ENCODE measurements around the gene LMX1B.
"Not testable (repeated sequence)": the region's sequence is repeated elsewhere in the genome, so short reads cannot be mapped to it uniquely, and the experiment has no call there.

LMX1B gene

DNA sequence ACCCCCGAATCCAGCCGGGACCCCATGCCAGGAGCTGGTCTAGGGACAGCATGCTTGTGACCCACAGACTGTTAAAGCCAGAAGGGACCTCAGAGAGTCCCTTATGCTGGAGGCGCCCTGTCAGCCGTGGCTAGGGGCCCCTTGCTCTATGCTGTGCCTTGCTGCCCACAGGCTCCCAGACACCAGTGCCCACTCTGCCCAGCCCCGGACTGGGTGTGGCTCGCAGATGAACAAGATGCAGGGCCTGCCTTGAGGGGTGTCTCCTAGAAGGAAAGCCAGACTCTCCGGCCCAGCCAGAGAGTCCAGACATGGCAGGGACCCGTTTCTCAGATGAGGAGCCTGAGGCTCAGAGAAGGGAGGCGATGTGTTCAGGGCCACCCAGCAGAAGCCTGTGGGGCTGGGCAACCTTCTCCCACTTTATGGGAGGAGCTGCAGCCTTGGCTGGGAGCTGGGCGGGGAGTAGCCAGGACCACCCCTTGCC lies 85.7 kb downstream of the LMX1B start:
- no peak for DNase-seq

DNA sequence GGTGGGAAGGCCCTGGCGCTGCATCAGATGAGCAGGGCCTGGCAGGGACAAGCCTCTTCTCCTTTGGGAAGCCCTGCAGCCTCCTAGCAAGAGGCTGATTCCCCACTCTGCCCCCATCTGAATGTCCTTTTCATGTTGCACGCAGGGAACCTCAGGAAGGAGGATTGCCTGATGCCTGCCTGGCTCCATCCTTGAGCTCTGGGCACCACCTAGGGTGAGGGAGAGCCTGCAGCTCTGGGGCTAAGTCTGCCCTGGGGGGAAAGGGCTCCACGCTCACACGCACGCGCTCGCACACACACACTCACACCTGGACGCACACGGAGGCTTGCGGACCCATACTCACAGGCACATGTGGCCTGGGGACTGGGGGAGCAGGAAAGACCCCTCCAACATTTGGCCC lies 86.6 kb downstream of the LMX1B start:
- no peak for DNase-seq

DNA sequence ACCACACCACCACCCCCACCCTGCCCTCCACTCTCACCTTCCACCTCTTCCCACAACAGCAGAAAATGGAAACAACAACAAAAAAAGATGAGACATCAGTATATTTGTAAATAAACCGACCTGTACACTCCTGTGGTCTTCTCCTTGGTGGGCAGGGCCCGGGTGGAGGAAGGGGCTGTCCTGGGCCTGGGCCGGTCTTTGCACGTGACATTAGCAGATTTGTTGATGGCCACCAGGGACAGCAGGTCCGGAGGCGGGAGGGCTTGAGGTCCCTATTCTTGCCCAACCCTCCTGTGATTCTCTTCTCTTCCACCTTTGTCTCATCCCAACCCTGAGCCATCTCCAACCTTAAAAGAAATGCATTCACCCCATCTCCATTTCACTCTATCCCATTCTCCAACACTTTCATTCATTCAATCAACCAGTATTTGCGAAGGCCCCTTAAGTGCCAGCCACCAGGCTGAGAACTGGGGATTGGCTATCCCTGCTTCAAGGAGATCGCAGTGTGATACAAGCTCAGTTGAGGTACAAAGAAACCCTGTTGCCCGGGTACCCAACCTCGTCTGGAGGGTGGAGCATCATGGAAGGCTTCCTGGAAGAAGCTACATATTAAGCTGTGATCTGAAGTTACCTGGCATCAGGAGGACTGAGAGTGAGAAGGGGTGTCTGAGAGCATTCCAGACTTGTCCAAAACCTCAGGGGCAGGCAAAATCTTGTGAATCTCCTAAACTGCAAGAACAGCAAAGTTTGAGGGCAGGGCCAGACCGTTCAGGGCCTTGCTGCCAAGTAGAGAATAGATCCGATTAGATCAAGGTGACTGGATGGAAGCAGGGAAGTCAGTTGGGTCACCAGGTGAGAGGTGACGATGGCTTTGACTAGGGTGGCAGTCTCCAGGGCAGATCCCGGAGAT lies 87.4 kb downstream of the LMX1B start:
- no peak for DNase-seq

DNA sequence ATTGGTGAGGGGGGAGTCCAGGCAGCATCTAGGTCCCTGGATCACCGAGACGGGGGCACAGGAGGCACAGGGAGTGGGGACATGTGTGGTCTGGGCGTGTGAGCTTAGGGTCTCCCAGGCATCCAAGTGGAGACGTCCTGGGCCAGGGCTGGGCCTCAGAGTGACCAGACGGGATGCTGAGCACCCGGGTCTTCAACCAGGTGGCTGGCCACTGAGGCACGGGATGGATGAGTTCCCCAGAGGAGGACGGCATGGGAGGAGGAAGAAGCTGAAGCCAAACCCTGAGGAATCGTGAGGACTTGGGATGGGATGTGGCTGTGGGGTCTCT lies 88.0 kb downstream of the LMX1B start:
- DNase-seq = no peak

DNA sequence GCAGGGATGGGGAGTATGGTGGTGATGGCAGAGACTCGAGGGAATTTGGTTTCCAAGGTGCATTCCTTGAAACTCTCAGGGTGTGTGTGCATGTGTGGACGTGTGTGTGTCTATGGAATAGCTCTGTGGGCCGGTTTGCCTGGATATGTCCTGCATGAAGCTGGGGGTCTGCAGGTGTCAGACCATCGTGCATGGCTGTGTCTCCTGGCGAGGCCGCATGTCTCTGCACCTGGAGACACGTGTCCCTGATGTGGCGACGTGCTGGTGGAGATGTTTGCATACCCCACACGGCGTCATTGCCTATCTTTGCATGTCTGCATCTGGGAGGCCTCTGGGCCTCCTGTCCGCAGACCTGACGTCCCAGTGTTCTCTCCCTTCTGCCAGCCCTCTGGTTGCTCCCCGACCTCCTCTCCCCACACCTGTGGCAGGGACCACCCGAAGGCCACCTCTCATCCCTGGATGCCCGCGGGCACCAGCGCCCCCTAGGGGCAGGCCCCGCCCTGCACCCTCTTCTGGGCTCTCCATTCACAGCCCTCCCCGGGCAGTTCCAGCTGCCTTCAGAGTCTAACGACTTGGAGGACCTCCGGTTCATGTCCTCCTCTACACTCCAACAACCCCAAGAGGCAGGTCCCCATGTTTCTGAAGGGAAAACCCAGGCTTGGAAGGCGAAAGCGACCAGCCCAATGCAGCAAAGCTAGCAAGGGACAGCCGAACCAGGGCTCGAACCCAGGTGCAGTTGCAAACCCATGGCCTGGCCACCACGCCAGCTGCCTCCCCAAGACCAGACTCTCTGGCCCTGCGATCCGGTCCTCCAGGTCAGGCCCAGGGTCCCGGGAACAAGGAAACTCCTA lies 88.6 kb downstream of the LMX1B start:
- no peak for DNase-seq

DNA sequence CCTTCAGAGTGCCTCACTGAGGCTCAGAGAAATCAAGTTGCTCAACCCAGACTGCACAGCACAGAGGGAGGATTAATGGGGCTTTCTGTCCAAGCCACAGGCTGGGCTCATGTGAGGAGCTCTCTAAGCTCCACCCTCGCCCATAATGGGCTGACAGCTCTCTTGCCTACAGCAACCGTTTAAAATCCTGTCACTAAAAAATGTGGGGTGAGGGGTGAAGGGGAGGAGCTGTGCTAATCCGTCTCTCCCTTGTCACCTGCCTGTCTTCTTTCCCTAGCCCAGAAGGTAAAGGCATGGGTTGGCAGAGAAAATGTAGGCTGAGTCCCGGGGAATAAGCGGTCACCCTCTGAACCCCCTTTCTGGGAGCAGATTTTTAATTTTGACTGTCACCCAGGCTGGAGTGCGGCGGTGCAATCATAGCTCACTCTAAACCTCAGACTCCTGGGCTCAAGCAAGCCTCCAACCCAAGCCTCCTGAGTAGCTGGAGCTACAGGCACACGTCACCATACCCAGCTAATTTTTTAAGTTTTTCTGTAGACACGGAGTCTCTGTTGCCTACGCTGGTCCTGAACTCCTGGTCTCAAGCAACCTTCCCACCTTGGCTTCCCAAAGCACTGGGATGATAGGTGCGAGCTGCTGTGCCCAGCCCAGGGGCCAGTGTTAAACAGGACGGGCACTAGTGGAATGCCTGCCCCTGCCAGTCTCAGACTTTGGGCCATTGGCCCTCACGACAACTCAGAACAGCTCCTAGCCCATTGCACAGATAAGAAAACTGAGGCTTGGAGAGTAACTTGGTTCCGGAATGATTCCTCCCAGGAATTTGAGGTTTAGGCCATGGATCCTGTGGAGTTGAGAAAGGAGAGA lies 89.5 kb downstream of the LMX1B start:
- no peak for DNase-seq

DNA sequence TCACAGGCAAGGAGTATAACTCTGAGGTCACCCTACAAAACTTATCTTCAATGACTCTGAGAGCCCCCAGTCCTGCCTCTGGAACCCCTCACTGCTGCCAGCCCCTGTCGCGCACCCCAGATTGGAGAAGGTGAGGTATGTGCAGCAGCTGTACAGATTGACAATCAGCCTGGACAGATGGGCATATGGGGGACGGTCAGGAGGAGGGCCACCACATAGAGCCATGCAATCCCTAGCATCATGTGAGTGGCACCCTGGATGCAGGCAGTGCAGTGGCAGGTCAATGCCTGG lies 90.1 kb downstream of the LMX1B start:
- no peak for DNase-seq

DNA sequence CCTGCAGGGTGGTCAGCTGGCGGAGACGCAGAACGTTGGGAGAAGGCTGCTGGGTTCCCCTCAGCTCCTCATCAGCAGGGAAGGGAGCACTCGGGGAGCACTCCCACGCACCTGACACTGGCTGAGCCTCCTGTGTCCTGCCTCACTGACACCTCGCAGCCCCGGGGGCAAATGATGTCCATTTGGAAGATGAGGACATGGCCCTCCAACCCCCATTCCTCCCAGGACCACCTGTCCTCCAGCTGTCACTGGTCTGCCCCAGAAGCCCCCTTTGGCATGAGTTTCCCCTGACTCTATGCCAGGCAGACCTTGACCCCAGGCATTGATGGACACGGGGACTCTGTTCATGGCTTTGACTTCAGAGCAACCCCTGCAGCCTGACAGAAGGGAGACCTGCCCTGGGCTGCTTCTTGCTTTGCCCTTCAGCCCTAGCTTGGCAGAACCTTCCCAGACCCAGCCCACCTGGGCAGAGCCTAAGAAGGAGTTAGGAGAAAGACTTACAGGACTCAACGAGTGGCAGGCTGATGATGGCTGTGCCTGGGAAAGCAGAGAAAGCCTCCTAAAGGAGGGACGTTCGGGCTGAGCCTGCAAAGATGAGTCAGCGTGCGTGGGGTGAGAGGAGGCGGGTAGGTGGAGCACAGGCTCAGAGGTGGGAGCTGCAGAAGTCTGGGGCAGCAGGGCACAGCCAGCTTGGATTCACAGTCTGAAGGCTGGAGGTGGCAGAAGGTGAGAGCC lies 90.6 kb downstream of the LMX1B start:
- peak; percentile 56 for DNase-seq

DNA sequence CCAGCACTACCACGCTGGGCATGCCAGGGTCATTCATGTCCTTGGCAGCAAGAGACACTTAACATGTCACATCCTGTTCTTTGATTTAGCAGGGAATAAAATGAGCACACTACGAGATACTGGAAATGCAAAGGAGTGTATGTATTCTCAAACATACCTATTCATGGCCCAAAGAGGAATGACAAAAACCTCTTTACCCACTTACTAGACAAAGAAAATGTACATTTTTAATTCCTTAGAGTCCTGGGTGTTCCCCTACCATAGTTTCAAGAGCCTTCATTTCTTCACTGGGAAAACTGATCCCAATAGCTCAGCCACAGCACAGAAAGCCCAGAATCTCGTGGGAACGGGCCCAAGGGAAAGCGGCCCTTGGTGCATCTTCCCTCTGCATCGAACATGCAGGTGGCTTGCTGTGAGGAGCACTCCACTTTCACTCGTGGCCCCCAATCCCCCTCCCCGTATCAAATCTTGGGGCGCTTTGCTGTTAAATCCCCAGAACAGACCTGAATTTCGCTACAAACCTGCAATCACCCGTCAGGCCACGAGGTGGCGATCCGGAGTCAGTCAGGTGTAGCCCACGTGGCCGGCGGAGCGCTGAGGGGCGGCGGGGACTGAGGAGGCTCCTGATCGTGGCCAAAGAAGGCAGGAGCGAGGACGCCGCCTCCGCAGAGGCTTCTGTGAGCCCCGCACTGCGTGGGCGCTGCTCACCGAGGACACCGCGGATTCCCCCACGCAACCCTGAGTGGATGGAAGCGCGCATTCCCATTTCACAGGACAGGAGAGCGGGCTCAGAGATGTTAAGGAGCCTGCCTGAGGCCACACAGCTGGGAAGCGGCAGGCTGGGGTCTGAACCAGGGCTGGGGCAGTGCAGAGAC lies 91.4 kb downstream of the LMX1B start:
- peak; percentile 29 for DNase-seq

DNA sequence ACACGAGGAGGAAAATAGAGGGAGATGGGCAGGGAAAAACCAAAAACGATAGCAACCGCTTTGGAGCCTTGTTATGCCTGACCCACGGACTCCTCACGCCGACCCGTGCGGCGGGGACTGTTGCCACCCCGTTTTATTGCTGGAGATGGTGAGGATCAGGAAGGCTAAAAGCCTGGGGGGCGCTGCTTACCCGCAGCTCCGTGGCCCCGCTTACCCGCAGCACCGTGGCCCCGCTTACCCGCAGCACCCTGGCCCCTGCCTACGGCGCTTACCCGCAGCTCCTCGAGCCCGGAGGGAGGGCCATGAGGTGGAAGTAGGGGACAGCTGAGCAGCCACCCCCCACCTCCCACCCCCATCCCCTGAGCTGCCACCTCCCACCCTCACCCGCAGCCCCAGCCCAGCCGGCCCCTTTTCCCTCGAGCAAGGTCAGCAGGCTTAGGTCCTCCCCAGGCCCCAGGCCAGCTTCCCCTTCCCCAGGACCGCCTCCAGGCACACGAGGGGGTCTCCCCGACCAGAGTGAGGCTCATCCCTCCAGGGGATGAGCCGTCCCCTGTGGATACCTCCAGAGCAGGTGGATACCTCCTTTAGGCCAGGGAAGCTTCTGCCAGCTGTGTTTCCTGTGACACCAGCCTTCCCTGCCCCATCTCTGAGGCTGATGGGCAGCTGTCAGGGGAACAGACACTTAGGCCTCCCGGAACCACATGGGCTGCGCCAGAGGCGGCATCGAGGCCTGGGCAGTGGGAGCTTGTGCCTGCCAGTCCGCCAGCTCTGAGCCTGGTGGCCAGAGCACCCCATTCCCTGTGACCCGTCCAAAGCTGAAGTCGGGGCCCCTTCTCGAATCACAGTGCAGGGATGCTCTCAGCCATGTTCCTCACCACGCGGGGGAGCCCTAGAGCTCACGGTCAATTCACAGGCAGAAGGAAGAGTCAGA lies 92.3 kb downstream of the LMX1B start:
- DNase-seq = peak; percentile 4

DNA sequence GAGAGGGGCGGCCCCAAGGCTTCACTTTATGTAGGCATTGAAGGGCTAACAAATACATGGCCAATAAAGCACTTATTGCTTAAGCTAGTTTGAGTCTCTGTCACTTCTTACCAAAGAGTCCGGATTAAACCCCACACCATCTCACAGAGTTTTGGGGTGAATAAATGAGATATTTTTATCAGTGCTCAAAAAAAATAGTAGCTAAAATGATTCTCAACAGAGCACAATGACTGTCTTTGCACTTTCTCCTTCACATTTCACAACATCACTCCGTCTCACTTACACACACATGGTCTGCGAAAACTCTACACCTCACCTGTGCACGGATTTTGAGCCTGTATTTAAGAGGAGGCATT lies 92.9 kb downstream of the LMX1B start:
- no peak for DNase-seq

DNA sequence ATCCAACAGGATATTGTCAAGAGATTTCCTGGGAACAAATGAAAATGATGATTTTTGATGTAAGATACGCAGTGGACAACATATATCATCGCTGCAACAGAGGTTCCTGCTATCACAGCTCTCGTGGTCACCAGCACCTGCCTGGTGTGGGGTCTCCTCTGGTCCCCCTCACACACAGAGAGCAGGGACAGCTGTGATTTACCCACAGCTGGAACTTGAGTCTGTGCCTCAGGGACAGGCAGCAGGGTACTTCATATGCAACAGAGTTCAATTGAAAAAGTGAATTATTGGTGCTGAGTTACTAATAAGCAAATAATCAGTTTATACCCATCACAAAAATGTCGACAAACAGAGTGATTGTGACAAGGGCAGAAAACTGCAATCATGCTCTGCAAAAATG lies 93.4 kb downstream of the LMX1B start:
- no peak for DNase-seq

DNA sequence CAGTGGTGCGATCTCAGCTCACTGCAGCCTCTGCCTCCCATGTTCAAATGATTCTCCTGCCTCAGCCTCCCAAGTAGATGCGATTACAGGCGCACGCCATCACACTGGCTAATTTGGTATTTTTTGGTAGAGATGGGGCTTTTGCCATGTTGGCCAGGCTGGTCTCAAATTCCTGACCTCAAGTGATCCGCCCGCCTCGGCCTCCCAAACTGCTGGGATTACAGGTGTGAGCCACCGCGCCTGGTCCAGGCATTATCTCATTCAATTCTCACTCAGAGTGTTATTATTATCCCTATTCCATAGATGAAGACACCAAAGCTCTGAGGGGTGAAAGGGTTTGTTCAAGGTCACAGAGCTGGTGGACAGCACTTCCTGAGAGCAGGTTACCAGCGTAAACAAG lies 94.0 kb downstream of the LMX1B start:
- DNase-seq = not testable (repeated sequence)

DNA sequence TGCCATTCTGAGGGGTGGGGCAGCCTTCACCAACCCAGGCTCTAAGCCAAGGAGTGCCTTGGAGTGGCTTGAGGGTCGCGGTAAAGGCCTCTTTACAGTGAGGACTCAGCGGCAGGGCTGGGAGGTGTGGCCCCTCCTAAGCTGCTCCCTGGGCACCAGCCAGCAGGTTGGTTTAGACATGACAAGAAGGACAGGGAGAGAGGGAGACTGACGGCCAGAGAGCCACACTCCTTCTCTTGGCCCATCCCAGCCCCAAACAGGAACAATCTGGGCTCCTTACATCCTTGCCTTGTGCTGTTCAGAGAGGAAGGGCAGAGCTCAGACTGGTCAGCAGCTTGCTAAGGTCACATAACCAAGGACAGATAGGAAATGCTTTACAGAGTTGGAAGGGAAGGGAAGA lies 94.5 kb downstream of the LMX1B start:
- no peak for DNase-seq

DNA sequence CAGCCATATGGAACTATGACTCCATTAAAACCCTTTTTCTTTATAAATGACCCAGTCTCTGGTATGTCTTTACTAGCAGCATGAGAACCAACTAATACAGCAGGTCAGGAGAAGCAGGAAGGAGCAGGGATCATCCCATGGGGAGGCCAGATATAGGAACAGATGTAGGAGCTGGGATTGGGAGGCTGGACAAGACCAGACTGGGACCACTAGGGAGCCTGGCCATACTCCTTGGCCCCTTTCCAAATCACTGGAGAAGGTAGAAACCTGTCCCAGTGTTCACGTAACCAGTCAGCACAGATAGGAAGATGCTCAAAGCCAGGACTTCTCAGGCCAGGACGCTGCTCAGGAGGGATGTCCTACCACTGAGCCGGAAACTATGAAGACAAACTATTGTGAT lies 95.5 kb downstream of the LMX1B start:
- no peak for DNase-seq

DNA sequence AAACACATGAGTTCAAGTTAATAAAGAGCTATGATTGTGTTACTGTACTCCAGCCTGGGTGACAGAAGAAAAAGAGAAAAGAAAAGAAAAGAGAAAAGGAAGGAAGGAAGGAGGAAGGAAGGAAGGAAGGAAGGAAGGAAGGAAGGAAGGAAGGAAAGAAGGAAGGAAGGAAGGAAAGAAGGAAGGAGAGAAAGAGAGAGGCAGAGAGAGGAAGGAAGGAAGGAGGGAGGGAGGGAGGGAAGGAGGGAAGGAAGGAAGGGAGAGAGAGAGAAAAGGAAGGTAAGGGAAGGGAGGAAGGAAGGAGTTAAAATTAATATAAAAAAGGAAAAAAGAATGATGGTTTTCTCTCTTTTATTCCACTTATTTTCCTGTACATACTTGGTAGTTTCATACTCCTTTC lies 101.7 kb downstream of the LMX1B start:
- no peak for DNase-seq

DNA sequence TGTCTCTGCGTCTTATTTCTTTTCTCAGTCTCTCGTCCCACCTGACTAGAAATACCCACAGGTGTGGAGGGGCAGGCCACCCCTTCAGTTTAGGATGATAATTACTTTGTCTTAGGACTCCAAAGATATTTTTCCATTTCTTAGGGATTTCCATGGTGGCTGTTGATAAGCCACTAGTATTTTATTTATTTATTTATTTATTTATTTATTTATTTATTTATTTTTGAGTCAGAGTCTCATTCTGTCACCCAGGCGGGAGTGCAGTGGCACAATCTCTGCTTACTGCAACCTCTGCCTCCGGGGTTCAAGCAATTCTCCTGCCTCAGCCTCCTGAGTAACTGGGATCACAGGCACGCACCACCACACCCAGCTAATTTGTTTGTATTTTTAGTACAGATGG lies 103.7 kb downstream of the LMX1B start:
- DNase-seq = not testable (repeated sequence)

DNA sequence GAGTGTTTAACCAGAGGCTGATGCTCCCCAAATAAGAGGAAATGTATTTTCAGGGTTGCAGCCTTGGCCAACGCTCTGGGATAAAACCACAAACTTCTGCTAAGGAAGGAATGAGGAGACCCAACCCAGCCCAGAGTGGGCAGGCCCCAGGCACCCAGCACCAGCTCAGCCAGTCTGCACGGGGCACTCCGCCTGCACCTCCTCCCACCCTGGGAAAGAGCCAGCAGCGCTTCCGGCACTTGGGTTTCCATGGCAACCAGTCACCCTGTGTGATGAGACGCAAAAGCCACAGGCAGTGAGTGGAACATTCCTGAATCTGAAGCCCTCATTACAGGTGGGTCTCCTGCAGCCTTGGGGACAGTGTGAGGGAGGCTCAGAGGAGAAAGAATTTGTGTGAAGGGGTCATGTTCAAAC lies 105.9 kb downstream of the LMX1B start:
- peak; percentile 23 for DNase-seq

DNA sequence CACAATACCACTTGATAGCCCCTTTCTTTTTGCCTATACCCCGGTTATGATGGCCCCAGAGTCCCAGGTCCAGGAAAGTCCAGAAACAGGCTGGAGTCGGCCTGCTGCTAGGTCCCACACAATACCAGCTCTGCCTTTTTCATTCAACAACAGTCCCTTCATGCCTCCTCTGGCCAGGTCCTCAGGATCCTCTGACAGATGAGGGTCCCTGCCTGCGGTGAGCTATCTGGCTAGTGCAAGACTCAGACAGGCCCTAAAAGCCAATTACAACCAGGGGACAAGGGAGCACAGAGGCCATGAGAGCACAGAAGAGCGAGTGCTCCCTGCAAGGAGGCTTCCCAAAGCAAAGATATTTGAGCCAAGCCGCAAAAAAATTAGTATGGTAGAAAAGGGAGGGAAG lies 106.3 kb downstream of the LMX1B start:
- no peak for DNase-seq

Data from HCEC 1CT (cell line).